HL-60 (cell line): ENCODE results near the gene BAG2.

Experiments used
- DNase-seq, 2 experiments: peaks; one replicate each; pipeline ENCODE4 v3.0.0-alpha.2; 2010 to 2020; ENCODE audit warnings: low read depth in 1 of 2, low spot score in 1 of 2
- H3K27ac ChIP-seq: fragments of 250-450 bp; sonication (Bioruptor Pico); replicated peaks from 2 replicates; pipeline ENCODE4 v1.5.1; 2020; ENCODE audit warnings: mild to moderate bottlenecking, moderate library complexity
- H3K27me3 ChIP-seq: fragments of 250-450 bp; sonication (Bioruptor Pico); 2 replicates; pipeline ENCODE4 v1.5.1; 2021; ENCODE audit warnings: mild to moderate bottlenecking, moderate library complexity; ENCODE audit not compliant: insufficient read depth, poor library complexity, severe bottlenecking
- H3K4me3 ChIP-seq: replicated peaks from 2 replicates; pipeline ENCODE4 v1.5.1; 2011; ENCODE audit warnings: mild to moderate bottlenecking, control low read depth, low read length; ENCODE audit not compliant: insufficient read depth
- GABPA ChIP-seq: IDR thresholded peaks from 2 replicates; pipeline ENCODE4 v1.6.1; 2012; ENCODE audit warnings: low read depth
- POLR2AphosphoS5 ChIP-seq: IDR thresholded peaks from 2 replicates; pipeline ENCODE4 v1.6.1; 2012; ENCODE audit warnings: low read depth
- REST ChIP-seq: IDR thresholded peaks from 2 replicates; pipeline ENCODE4 v1.6.1; 2012; ENCODE audit warnings: low read depth; ENCODE audit not compliant: insufficient replicate concordance
- SPI1 ChIP-seq: IDR thresholded peaks from 2 replicates; pipeline ENCODE4 v1.6.1; 2012; ENCODE audit warnings: low read depth, mild to moderate bottlenecking, borderline replicate concordance
- TF ChIP-seq, protein P1 (sequence below): IDR thresholded peaks from one replicate; pipeline ENCODE4 v1.5.1; 2011; ENCODE audit warnings: low read length, control low read depth, inconsistent platforms; ENCODE audit not compliant: insufficient read depth

BAG2 gene

GRCh38 chr6:57221191-57221935 is 49.2 kb downstream of the BAG2 start:
- Histone ChIP-seq H3K27me3 (no peaks in the 10 kb centered on the region), H3K4me3 (peak overlapping the region; percentile 99), H3K27ac (peak overlapping the region; percentile 53)
- peak in 1 of 2 experiments; percentile 43 for DNase-seq
- TF ChIP-seq GABPA (no peak), REST (no peak)
- TF ChIP-seq, protein P1, sequence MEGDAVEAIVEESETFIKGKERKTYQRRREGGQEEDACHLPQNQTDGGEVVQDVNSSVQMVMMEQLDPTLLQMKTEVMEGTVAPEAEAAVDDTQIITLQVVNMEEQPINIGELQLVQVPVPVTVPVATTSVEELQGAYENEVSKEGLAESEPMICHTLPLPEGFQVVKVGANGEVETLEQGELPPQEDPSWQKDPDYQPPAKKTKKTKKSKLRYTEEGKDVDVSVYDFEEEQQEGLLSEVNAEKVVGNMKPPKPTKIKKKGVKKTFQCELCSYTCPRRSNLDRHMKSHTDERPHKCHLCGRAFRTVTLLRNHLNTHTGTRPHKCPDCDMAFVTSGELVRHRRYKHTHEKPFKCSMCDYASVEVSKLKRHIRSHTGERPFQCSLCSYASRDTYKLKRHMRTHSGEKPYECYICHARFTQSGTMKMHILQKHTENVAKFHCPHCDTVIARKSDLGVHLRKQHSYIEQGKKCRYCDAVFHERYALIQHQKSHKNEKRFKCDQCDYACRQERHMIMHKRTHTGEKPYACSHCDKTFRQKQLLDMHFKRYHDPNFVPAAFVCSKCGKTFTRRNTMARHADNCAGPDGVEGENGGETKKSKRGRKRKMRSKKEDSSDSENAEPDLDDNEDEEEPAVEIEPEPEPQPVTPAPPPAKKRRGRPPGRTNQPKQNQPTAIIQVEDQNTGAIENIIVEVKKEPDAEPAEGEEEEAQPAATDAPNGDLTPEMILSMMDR: no peak

GRCh38 chr6:57221936-57222742 is 50.0 kb downstream of the BAG2 start, which contains the start of gene RAB23:
Gene RAB23, minus strand, starts transcription at chr6:57222307. Its CDS starts 11,927 bp downstream, at chr6:57210380.
- Histone ChIP-seq H3K27me3 (no peaks in the 10 kb centered on the region), H3K4me3 (peak within 1 kb of the TSS; percentile 99), H3K27ac (peak within 1 kb of the TSS; percentile 53)
- TF ChIP-seq GABPA (no peak), REST (no peak), SPI1 (no peak), POLR2AphosphoS5 (no peak; the same call in 1 of the 2 replicates)
- TF ChIP-seq, protein P1: no peak
- peak; percentile 40 to 74 for DNase-seq

- H3K27ac ChIP-seq: no peak overlapping the region; the same call in 1 of the 2 replicates
- DNase-seq: no peak
- H3K4me3 ChIP-seq: peak overlapping the region; percentile 99
- no peaks in the 10 kb centered on the region for H3K27me3 ChIP-seq
- TF ChIP-seq POLR2AphosphoS5 (no peak), GABPA (no peak), REST (no peak), SPI1 (no peak)
- TF ChIP-seq, protein P1: no peak
These were observed 50.6 kb downstream of the BAG2 start for GRCh38 chr6:57222743-57223077.
